Measurements from ENCODE around the gene TAF4. TPM values are rescaled to one million over a fixed set of nuclear protein-coding genes. Genes with fewer than 3 reads are reported as not detected.

Gene TAF4
- total and polyA plus RNA-seq, 2 of the 13 experiments (the other 11 are each of a cell fraction or from before 2014, with no cell fraction given): 5.9 to 12.0 TPM

DNA sequence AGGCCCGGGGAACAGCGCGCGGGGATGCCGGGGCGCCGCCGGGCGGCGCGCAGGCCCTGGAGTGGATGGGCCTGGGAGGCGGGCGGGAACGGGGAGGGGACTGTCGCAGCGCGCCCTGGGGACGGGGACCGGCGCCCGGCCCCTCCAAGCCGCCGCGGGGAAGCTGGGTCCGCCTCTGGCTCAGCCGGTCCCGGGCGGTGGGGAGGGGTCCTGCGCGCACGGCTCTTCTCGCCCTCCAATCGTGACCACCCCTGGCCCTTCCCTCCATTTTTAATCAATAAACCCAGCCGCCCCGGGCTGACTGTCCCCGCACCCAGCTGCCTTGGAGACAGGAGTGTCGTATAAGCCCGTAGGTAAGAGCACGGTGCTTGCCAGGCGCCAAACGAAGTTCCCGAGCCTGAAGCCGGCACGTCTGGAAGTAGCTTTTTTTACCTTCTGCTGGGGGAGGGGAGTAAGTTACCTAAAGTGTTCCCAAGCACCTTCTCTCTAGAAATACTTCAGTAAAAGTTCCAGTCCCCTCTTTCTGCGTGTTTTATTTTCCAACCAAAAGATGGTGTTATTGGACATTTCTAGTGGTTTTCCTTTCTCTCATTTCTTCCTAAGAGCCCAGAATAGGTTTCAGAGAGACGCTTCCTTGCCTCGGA lies 780 bp upstream of the TAF4 start (continued):
- TF ChIP-seq, protein P1, sequence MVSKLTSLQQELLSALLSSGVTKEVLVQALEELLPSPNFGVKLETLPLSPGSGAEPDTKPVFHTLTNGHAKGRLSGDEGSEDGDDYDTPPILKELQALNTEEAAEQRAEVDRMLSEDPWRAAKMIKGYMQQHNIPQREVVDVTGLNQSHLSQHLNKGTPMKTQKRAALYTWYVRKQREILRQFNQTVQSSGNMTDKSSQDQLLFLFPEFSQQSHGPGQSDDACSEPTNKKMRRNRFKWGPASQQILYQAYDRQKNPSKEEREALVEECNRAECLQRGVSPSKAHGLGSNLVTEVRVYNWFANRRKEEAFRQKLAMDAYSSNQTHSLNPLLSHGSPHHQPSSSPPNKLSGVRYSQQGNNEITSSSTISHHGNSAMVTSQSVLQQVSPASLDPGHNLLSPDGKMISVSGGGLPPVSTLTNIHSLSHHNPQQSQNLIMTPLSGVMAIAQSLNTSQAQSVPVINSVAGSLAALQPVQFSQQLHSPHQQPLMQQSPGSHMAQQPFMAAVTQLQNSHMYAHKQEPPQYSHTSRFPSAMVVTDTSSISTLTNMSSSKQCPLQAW (CRISPR knock-in tag; IDR thresholded peaks at IDR 0.05): no peak
- TF ChIP-seq ZNF792 (CRISPR knock-in tag; IDR thresholded peaks at IDR 0.05): no peak; the same call in 1 of the 2 replicates
- no peak; the same call in 1 of the 2 replicates for TF ChIP-seq ZNF263 (CRISPR knock-in tag; IDR thresholded peaks at IDR 0.05)
- TF ChIP-seq, protein P2, sequence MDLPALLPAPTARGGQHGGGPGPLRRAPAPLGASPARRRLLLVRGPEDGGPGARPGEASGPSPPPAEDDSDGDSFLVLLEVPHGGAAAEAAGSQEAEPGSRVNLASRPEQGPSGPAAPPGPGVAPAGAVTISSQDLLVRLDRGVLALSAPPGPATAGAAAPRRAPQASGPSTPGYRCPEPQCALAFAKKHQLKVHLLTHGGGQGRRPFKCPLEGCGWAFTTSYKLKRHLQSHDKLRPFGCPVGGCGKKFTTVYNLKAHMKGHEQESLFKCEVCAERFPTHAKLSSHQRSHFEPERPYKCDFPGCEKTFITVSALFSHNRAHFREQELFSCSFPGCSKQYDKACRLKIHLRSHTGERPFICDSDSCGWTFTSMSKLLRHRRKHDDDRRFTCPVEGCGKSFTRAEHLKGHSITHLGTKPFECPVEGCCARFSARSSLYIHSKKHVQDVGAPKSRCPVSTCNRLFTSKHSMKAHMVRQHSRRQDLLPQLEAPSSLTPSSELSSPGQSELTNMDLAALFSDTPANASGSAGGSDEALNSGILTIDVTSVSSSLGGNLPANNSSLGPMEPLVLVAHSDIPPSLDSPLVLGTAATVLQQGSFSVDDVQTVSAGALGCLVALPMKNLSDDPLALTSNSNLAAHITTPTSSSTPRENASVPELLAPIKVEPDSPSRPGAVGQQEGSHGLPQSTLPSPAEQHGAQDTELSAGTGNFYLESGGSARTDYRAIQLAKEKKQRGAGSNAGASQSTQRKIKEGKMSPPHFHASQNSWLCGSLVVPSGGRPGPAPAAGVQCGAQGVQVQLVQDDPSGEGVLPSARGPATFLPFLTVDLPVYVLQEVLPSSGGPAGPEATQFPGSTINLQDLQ (CRISPR knock-in tag; IDR thresholded peaks at IDR 0.05): 0 out of 2 replicates have a peak, but pooled peaks have one; percentile 31
- TF ChIP-seq RORA (CRISPR knock-in tag; IDR thresholded peaks at IDR 0.05): no peak
- TF ChIP-seq SYNCRIP (IDR thresholded peaks at IDR 0.05; ENCODE audit: insufficient read depth, low read depth, low read length): no peak
- TF ChIP-seq, protein P3, sequence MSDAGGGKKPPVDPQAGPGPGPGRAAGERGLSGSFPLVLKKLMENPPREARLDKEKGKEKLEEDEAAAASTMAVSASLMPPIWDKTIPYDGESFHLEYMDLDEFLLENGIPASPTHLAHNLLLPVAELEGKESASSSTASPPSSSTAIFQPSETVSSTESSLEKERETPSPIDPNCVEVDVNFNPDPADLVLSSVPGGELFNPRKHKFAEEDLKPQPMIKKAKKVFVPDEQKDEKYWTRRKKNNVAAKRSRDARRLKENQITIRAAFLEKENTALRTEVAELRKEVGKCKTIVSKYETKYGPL (CRISPR knock-in tag; IDR thresholded peaks at IDR 0.05): no peak; the same call in 1 of the 2 replicates
- no peak for TF ChIP-seq HDAC6 (IDR thresholded peaks at IDR 0.05; ENCODE audit: low read depth, low read length)
- peak; percentile 83 for TF ChIP-seq CREB3 (CRISPR knock-in tag; IDR thresholded peaks at IDR 0.05)
- TF ChIP-seq, protein P4, sequence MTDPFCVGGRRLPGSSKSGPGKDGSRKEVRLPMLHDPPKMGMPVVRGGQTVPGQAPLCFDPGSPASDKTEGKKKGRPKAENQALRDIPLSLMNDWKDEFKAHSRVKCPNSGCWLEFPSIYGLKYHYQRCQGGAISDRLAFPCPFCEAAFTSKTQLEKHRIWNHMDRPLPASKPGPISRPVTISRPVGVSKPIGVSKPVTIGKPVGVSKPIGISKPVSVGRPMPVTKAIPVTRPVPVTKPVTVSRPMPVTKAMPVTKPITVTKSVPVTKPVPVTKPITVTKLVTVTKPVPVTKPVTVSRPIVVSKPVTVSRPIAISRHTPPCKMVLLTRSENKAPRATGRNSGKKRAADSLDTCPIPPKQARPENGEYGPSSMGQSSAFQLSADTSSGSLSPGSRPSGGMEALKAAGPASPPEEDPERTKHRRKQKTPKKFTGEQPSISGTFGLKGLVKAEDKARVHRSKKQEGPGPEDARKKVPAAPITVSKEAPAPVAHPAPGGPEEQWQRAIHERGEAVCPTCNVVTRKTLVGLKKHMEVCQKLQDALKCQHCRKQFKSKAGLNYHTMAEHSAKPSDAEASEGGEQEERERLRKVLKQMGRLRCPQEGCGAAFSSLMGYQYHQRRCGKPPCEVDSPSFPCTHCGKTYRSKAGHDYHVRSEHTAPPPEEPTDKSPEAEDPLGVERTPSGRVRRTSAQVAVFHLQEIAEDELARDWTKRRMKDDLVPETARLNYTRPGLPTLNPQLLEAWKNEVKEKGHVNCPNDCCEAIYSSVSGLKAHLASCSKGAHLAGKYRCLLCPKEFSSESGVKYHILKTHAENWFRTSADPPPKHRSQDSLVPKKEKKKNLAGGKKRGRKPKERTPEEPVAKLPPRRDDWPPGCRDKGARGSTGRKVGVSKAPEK (CRISPR knock-in tag; IDR thresholded peaks at IDR 0.05; ENCODE audit: borderline replicate concordance): no peak
- no peak for TF ChIP-seq ZNF672 (CRISPR knock-in tag; IDR thresholded peaks at IDR 0.05)
- TF ChIP-seq KLF12 (CRISPR knock-in tag; IDR thresholded peaks at IDR 0.05; ENCODE audit: borderline replicate concordance): 0 out of 2 replicates have a peak, but pooled peaks have one; percentile 37
- TF ChIP-seq SP140L (CRISPR knock-in tag; IDR thresholded peaks at IDR 0.05; ENCODE audit: borderline replicate concordance): no peak; the same call in 1 of the 2 replicates
- TF ChIP-seq ZNF432 (CRISPR knock-in tag; IDR thresholded peaks at IDR 0.05; ENCODE audit: borderline replicate concordance): no peak
- TF ChIP-seq BRF2 (CRISPR knock-in tag; IDR thresholded peaks at IDR 0.05): no peak
- no peak for TF ChIP-seq PHF21A (CRISPR knock-in tag; IDR thresholded peaks at IDR 0.05)
- peak; percentile 42 for TF ChIP-seq CBX1 (IDR thresholded peaks at IDR 0.05; ENCODE audit: low read depth)
- TF ChIP-seq IKZF4 (CRISPR knock-in tag; IDR thresholded peaks at IDR 0.05; ENCODE audit: borderline replicate concordance, low read depth, not compliant biosample characterization): no peak

Measured in HepG2 (cell line).